Measurements from ENCODE around the gene SCNN1A.

GRCh38 chr12:6303071-6303470, 72.3 kb downstream of the SCNN1A start:
- TF ChIP-seq CTCF (IDR thresholded peaks at IDR 0.05) (no peak), POLR2A (IDR thresholded peaks at IDR 0.05) (no peak)
